Renal cortical epithelial cell (primary cell): ENCODE measurements around the gene SLIT1. TPM values are rescaled to one million over a fixed set of nuclear protein-coding genes. Genes with fewer than 3 reads are reported as not detected.

Experiments used
- DNase-seq: peaks from one replicate; pipeline ENCODE4 v3.0.0-alpha.2; 2011; ENCODE audit warnings: low read depth
- total RNA-seq: library from RNA; depleted of rRNA; stranded (reverse); fragments of >200 nt; gene quantifications from 2 replicates; pipeline ENCODE4 v1.2.3, GENCODE V29; 2014

SLIT1 gene
- total RNA-seq, 1 donor from 2014 or later = under 0.01 TPM

DNA sequence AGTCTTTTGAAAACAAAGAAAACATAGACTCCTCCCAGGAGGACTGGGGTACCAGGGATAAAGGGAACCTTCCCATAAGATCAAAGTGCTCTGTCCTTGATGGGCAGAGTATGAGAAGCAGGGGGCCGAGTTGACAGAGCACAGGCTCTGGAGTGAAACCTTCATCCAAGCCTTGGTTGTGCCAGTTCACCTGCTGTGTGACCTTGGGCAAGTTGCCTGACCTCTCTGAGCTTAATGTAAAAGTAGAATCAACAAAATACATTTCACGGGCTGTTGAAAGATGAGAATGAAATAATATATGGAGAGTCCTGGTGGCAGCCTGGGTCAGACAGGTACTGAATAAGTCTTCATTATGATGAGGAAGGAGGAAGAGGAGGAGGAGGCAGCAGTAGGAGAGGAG is 69.9 kb downstream of the SLIT1 start:
- no peak for DNase-seq

DNA sequence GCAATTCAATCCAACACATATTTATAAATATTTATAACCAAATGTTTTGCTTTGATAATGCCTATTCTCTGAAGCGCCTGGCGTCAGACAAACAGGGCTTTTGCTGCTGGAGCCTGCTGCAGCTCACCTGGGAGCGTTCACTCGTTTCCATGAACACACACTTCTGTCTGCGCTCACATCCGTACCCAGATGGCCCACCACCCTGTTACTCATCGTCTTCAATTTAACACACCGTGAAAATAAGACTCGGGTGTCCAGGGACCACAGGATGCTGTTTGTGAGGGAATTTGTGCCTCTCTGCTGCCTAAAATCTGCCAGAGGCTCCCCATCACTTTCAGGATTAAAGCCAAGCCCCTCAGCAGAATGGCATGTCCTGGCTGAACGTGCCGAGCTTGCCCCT is 74.1 kb downstream of the SLIT1 start:
- DNase-seq = no peak

DNA sequence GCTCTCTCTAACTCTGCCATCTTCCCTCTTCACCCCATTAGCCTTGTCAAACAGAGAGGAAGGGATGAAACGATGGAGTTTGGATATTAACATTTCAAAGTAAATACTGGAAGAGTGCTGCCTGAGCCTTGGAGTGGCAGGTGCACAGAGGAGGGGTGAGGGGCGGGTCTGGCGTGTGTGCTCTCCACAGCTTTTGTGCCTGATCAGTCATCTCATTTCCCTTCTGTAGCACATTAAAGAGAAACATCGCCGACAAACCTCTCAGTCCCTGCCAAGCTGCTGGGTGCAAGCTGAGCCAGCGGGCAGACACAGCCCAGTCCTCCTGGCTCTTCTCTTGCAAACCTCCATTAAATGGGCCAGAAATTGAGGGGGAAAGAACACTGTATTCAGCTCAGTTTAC is 76.2 kb downstream of the SLIT1 start:
- DNase-seq = no peak

DNA sequence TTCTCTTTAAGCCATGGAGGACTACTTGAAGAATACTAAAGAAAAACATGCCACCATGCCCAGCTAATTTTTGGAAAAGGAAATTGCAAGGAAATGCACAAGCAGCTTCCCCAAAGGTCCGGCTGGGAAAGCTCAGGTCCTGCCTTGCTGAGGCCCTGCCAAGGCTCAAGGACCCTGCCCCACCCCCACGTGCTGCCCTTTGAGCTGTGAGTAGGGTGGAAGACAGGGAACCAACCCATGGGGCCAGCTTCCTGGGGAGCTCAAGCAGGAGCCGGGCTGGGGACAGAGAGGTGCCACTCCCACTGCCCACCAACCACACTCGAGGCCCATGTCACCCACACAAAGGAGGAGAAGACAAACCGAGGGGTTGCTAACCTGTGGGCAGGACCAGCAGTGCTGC is 78.2 kb downstream of the SLIT1 start:
- no peak for DNase-seq

DNA sequence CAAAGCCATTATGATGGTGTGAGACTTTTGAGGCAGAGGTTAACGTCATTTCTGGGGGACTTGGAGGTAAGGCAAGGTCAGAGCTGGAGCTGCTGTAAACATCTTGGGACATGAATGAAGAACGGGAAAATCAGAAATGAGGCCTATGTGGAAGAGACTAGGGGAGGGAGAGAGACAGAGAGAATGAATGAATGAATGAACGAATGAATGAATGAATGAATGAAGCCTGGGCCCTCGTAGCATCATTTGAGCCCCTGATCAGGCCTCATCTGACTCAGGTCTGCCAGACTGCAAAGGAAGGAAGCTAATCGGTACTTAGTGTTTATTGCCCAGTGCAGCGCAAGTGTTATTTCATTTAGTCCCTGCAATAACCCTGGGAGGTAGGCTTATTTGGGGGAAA is 79.6 kb downstream of the SLIT1 start:
- no peak for DNase-seq

DNA sequence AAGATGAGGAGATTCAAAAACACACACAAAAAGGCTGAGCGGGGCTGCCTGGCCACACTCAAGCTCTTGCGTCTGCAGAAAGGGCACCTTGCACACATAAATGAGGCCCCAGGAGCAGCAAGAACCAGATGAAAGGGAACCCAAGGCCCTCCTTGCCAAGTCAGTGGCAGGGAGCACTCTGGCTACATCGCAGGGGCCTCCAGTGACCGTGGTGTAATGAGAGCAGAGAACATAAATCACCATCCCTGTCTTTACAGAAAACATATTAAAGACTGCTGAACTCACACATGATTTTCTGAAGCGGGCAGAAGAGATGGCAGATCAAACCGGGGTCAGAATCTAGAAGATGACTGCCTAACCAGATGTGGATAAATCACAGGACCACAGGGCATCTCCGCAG is 80.5 kb downstream of the SLIT1 start:
- no peak for DNase-seq

DNA sequence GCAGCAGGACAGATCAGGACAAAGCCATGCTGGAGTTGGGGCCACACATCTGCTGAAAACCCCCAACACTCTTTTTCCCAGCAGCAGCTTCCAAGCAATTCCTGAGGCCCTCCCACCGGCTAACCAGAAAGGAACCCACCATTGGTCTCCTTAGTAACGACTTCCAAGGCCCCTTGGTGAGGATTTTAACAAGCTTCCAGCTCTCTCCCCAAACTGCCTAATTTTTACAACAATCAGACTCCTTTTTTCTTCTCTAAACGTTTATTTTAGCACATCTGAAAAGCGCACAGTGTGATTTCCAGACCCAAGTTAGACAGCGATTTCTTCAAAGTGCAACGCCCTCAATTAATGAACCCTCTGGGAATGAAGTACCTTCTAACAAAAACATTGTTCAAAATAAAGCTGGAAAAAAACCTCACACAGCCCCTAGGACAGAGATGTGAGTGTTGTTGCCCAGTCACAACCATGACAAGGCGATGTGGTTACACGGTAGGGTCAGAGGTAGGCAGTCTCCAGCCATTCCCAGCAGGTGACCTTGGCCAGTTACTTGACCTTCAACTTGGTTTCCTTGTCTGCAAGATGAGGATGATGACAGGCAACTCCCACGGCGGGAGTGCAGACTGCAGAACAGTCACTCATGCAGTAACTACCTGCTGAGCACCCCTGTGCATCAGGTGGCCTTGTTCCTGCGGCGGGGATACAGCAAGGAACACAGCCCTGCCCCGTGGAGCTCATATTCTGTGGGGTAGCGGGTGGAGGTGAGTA is 82.3 kb downstream of the SLIT1 start:
- no peak for DNase-seq

DNA sequence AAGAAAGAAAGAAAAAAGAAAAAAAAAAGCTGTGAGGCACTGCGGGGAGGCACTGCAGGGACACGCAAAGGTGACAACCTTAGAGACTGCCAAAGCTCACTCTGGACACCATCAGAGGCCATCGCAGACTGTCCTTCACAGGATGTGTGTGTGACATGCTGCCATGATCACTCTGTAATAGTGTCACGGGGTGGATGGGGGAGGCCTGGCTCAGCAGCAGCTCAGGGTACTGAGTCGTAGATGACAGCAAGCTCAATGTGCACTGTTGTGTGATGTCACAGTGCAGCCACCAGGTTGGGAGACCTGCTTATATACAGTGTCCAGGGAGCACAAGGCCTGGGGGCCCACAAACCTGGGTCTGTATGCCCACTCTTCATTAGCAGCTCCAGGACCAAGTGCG is 83.3 kb downstream of the SLIT1 start:
- no peak for DNase-seq

DNA sequence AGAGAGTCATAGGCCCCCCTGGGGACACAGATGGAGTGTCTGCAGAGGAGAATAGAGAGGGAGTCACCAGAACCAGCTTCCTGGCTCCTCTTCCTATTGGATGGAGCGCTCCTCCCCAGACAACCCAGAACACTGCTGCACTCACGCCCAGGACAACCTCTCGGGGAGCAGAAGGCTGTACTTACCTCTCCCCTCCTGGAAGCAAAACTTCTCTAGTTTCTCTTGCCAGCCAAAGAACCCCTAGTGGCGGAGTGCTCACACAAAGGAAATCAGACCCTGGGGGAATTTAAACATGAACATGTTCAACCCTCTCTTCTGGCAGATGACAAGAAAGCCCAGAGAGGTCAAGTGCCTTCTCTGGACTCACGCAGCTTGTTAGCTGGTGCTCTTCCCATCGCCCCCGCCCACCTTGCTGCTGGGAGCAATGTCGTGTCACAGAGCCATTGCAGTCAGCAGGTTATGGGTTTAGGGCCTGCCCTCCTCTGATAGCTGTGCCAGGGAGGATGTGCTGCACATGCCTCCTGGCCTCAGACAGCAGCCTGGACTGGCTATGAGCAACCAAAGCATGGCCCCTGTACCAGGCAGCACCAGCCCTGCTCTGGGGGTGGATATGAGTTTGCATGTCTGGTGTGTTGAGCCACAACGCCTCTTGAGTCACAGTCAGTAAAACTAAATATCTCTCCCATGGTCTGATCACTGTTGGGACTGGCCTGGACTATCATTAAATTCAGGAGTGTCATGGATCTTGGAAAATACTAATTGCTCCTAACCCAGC is 84.4 kb downstream of the SLIT1 start:
- no peak for DNase-seq

DNA sequence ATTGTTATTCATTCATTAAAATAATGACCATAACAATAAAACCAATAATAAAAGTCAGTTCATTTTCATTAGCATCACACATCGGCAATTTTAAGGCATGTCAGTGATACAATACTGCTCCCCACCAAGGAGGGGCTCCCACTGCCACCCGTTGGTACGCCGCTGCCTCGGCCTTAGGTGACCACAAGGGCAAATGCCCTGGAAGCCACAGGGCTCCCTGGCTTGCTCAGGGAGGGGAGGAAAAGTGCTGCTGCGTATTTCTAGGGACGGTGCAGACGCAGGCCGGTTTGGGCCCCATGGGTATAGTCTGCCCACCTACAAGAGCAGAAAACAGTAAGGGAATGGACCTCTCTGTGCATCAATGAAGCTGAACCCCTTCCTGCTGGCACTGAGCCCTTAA is 85.1 kb downstream of the SLIT1 start:
- DNase-seq = no peak

DNA sequence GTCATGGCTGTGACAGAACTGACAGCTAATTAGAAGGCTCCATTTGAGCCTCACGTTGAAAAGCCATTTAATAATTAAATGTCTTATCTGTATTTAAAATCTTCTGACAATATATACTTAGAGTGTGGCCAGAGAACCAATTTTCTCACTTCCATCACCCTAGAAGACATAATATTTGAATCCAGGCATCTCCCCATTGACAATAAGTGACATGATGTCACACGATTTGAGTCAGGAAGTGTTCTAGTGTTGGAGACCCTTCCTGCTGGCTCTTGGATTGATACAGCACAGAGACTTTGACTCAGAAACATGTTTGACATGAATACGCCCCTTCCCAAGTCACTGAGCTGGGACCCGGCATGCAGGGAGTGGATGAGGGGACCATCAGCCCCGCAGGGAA is 85.9 kb downstream of the SLIT1 start:
- DNase-seq = no peak

DNA sequence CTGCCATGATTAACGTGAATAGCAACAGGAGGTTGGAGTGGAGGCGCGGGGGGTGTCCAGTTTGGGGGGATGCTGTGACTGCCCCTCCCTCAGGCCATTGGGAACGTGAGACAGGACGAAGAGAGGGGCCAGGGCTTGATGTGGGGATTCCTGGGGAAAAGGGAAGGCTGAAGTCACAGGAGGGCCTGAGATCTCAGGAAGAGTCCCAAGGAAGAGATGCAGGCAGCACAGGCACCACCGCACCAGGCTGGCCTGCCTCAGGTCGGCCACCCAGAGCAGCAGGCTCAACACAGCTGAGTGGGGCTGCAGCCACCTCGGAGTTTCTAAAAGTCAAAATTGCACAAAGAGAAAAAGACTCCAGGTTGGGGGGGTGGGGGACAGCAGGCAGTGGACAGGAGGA is 86.7 kb downstream of the SLIT1 start:
- no peak for DNase-seq

DNA sequence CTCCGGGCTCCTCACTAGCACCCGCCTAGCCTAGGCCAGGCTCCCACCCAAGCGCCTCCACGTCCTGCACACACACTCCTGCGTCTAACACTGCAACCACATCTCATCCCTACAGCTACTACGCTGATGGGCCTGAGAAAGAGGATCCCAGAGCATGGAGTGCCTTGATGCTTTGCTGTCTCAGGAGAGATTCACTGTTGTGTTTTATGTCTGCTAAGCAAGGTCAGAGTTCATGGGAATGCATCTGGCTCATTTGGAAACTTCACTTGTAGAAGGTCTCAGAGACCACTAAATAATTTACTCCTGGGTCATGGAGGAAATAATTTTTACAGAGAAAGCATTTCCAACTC is 88.7 kb downstream of the SLIT1 start:
- no peak for DNase-seq

DNA sequence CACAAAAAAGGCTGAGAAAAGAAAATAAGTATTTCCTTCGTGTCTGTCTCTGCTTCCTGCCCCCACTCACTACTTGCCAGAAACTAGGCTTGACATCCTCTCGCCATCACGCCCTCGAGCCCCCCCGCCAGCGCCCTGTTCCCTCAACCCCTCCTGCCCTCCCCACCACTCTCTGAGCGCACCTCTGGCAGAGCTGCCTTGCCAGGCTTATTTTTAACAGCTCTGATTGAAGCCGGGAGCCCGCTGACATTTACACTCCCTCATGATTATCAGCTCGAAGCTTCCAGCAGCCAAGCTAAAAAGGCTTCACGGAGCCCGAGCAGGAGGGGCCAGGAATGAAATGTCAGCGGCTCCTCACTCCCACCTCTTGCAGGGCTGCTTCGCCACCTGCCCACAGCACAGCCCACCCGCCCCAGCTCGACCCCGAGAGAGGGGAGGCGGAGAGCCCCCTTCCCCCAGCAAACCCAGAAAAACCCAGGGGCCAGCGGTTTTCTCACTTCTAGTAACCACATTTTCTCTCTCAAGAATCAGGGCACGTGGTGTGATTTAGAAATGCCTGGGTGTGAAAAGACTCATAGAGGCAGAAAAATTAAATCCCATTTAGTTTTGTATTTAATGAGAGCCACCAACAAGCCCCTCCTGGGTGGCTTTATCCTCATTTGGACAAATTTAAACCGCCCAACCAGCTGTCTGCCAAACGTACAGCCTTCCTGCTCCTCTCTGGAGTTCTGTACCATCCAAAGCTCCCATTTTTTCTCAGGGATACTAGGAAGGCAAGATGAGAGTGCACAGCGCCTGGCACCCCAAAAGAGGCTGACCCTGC is 89.3 kb downstream of the SLIT1 start:
- no peak for DNase-seq

DNA sequence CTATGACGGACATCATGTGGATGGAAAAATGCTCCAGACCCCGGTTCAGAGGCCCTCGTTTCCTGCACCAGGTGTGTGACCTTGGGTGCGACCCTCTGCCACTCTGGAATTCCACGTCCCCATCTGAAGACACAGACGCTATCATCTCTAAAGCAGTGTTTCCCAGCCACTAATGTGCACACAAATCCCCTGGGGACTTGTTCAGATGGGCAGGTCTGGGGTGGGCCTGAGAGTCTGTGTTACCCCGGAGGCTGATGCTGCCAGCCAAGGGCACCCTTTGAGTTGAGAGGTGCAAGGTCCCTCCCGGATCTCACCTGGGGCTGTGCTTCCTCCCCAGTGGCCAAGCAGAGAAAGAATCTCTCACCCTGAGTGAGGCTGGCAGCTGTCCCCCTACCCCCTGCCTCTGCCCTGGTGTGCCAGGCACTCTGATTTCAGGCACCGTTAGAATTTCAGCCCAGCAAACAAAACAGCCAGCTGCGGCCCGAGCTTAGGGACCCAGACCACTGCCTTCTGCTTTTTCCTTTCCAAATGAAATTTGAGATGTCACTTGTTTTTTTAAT is 90.0 kb downstream of the SLIT1 start:
- no peak for DNase-seq

DNA sequence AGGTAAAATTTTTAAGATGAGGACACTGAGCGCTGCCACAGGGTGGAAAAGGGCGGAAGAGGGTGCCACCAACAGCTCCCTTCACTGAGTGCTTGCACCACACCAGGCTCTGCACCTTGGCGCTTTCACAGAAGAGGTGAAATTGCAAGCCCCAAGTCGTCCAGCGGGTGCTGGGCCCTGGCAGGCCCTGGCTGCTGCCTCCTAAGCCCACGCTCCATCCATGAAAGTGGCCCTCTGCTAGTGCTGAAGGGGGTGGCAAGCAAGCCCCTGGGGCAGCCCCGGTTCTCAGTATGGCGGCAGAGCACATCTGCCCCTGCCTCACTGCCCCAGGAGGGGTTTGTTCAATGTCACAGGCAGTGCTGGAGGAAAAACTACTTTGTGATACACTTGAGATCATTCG is 95.1 kb downstream of the SLIT1 start:
- no peak for DNase-seq

DNA sequence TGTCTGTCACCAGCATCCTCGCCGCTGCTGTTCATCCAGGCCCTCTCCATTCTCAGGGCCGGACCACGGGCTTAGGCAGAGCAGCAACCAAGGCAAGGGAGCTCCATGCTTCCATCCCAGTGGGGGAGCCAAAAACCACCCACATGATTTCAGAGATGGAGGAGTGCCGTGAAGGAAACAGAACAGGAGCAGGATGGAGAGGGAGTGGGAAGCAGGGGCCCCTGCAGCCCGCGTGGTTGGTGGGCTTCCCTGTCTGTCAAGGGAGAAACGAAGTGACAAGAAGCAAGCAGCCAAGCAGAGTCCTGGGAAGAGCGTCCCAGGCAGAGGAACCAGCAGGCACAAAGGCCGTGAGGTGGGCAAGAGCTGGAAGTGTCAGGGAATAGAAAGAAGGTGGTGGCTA is 95.7 kb downstream of the SLIT1 start:
- DNase-seq = no peak

DNA sequence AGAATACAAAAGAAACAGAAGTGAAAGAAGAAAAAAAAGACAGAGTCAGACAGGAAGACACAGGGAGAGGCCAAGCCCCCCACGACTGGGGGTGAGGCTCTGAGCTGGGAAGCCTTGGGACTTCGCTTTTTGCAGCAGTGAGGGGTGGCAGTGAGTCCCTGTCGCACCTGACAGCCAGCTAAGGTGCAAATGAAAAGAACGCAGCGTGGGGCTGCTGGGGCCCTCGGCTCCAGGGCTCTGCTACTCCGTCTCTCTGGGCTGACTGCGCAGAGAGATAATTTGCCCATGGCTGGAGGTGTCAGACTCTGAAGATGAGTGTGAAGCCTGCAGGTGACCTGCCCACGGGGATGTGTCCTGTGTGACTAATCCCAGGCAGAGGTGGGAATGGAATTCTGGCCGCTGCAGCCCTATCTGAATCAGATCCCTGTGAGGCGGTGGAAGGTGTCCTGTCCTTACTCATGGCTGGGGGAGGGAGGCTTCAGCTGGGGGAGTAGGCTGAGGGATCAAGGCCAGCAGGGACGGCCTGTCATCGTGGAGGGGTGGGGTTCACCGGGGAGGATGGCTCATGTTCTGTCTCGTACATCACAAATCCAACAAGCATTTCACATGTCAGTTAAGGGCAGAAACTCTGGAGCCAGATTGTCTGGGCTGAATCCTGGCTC is 96.4 kb downstream of the SLIT1 start:
- no peak for DNase-seq

DNA sequence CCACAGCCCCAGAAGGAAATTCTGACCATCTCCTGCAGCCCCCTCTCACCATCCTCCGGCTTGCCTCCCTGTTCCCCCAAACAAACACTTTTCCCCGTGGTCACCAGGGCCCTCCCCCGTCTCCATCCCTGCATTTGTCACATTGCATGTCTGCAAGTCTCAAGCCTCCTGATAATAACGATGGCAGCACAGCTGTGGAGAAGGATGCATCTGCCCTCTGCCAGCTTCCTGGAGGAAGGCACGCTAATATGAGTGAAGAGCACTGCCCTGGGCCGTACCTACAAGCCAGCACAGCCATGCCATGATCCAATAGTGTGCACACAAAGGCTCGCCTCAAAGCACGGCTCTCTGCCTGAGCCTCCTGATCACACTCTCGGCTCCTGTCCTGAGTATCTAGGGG is 98.5 kb downstream of the SLIT1 start:
- DNase-seq = no peak

DNA sequence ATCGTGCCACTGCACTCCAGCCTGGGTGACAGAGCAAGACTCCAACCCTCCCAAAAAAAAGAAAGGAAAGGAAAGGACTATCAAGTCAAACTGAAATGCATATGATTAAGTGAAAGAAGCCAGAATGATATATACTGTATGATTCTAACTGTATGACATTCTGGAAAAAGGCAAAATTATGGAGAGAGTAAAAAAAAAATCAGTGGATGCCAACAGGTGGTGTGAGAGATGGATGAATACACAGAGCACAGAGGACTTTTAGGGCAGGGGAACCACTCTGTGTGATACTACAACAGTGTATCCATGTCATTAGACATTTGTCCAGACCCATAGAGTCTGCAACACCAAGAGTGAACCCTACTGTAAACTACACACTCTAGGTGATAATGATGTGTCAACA is 99.2 kb downstream of the SLIT1 start:
- DNase-seq = no peak

DNA sequence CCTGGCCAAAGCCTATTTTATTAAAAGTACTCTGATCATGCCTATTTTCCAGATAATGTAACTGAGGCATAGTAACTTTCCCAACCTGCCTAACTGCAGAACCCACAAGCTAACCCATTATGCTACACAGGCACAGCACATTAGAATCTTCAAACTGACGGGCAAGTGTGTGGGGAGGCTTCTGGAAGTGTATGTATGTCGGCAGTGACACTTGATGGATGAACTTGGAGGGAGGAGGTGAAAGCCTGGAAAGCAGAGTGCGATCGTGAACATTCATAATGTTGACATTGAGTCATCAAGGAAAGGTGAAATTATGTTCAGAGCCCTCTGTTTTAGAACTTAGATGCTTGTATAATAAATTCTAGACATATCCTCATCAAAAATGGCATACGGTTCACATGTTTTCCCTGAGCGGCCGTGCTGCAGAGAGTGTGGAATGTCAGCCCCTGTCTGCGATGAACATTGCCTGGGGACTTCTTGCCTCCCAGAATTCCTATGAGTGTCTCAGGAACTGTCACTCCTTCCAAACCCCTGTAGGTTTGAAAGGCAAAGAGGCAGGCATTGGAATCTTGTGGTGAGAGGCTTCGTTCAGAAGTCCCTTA is 102.4 kb downstream of the SLIT1 start:
- no peak for DNase-seq
